Activated naive CD4-positive, alpha-beta T cell treated with anti-CD3 and anti-CD28 coated beads, Interleukin-2, amount 50 U/mL, for 72 hours (primary cell): ENCODE measurements around the gene HNRNPA1L2. TPM values are rescaled to one million over a fixed set of nuclear protein-coding genes. Genes with fewer than 3 reads are reported as not detected.
"Not testable (repeated sequence)": the region's sequence is repeated elsewhere in the genome, so short reads cannot be mapped to it uniquely, and the experiment has no call there.

ENCODE experiments used
- ATAC-seq, 2 donors: fragments of 150-1000 bp; cut with Tn5 transposase; 2 replicates each; pipeline ENCODE4 v1.10.0; 2021; ENCODE audit warnings: mild to moderate bottlenecking in 2 of 2, moderate library complexity in 2 of 2
- DNase-seq, 2 donors: peaks; one replicate each; pipeline ENCODE4 v3.0.0; 2021 to 2022; ENCODE audit warnings: low spot score in 2 of 2
- H3K27ac Mint-ChIP-seq, 2 donors: one replicate each; pipeline ENCODE4 v1.8.0; 2022; ENCODE audit warnings: mild to moderate bottlenecking in 2 of 2, mixed read lengths in 2 of 2
- H3K36me3 Mint-ChIP-seq, 2 donors: one replicate each; pipeline ENCODE4 v1.8.0; 2022; ENCODE audit warnings: mixed read lengths in 2 of 2
- H3K9me3 Mint-ChIP-seq, 2 donors: one replicate each; pipeline ENCODE4 v1.8.0; 2022; ENCODE audit warnings: mixed read lengths in 2 of 2
- total RNA-seq, 2 donors: library from RNA; stranded (reverse); gene quantifications; one replicate each; pipeline ENCODE4 v1.2.3, GENCODE V29; 2022

The HNRNPA1L2 gene
- total RNA-seq, 2 donors from 2014 or later = 3.1 to 8.5 TPM

GRCh38 chr13:52617070-52618060, 24.9 kb upstream of the HNRNPA1L2 start:
- Mint-ChIP-seq H3K27ac (peak overlapping the region; percentile 90 to 94), H3K36me3 (peaks cover 0 to 4% of the 10 kb centered on the region in 2 donors), H3K9me3 (peaks cover 0 to 3% of the 10 kb centered on the region in 2 donors)
- DNase-seq (peak; percentile 73 to 84), ATAC-seq (peak; percentile 71 to 98)

GRCh38 chr13:52631083-52631690, 11.0 kb upstream of the HNRNPA1L2 start:
- H3K36me3 Mint-ChIP-seq = not testable (repeated sequence)

GRCh38 chr13:52638666-52639328, 3.4 kb upstream of the HNRNPA1L2 start:
- no peak for DNase-seq
- Mint-ChIP-seq H3K9me3 (no peaks in the 10 kb centered on the region), H3K27ac (no peak overlapping the region), H3K36me3 (peaks cover 11 to 18% of the 10 kb centered on the region in 2 donors)
- no peak for ATAC-seq

More at GRCh38 chr13:52631083-52631690, 11.0 kb upstream of the HNRNPA1L2 start:
- H3K27ac Mint-ChIP-seq, DNase-seq, H3K9me3 Mint-ChIP-seq: not testable (repeated sequence)
- peak in 1 of 2 donors; percentile 41 for ATAC-seq

- DNase-seq (no peak), ATAC-seq (no peak)
- H3K27ac Mint-ChIP-seq = no peak overlapping the region
- peaks cover 11 to 21% of the 10 kb centered on the region in 2 donors for H3K36me3 Mint-ChIP-seq
- H3K9me3 Mint-ChIP-seq = no peaks in the 10 kb centered on the region
Measured at GRCh38 chr13:52644108-52644507, 1.9 kb downstream of the HNRNPA1L2 start.

GRCh38 chr13:52646967-52647366, 4.7 kb downstream of the HNRNPA1L2 start:
- DNase-seq = no peak
- Mint-ChIP-seq H3K27ac (peak overlapping the region in 1 of 2 donors; percentile 17), H3K36me3 (peaks cover 19 to 22% of the 10 kb centered on the region in 2 donors), H3K9me3 (no peaks in the 10 kb centered on the region)
- no peak for ATAC-seq

GRCh38 chr13:52650731-52651130, 8.5 kb downstream of the HNRNPA1L2 start:
- H3K36me3 Mint-ChIP-seq = peaks cover 9 to 27% of the 10 kb centered on the region in 2 donors
- H3K27ac Mint-ChIP-seq = no peak overlapping the region
- ATAC-seq = no peak
- no peak for DNase-seq
- H3K9me3 Mint-ChIP-seq = no peaks in the 10 kb centered on the region

GRCh38 chr13:52651897-52652195, 9.6 kb downstream of the HNRNPA1L2 start:
- DNase-seq (no peak), ATAC-seq (peak; percentile 4 to 43)
- Mint-ChIP-seq H3K36me3 (peaks cover 9 to 27% of the 10 kb centered on the region in 2 donors), H3K9me3 (no peaks in the 10 kb centered on the region), H3K27ac (no peak overlapping the region)

GRCh38 chr13:52652196-52652979, 10.2 kb downstream of the HNRNPA1L2 start, which contains the start of gene SUGT1:
Gene SUGT1, plus strand, starts transcription at chr13:52652836. Its CDS starts 85 bp downstream, at chr13:52652921.
- no peaks in the 10 kb centered on the region for H3K9me3 Mint-ChIP-seq
- H3K36me3 Mint-ChIP-seq = peaks cover 9 to 27% of the 10 kb centered on the region in 2 donors
- ATAC-seq = peak; percentile 93 to 97
- DNase-seq = peak; percentile 86 to 93
- no peak within 1 kb of the TSS for H3K27ac Mint-ChIP-seq

GRCh38 chr13:52652980-52653303, 10.7 kb downstream of the HNRNPA1L2 start:
- Mint-ChIP-seq H3K9me3 (no peaks in the 10 kb centered on the region), H3K36me3 (peaks cover 9 to 27% of the 10 kb centered on the region in 2 donors), H3K27ac (no peak overlapping the region)
- no peak for DNase-seq
- ATAC-seq = peak; percentile 31 to 35

- Mint-ChIP-seq H3K27ac (no peak overlapping the region), H3K9me3 (no peaks in the 10 kb centered on the region), H3K36me3 (peaks cover 0 to 10% of the 10 kb centered on the region in 2 donors)
- no peak for DNase-seq
- no peak for ATAC-seq
Measured at GRCh38 chr13:52659340-52659739, 17.1 kb downstream of the HNRNPA1L2 start.

GRCh38 chr13:52664272-52664671, 22.0 kb downstream of the HNRNPA1L2 start:
- peaks cover 9 to 11% of the 10 kb centered on the region in 2 donors for H3K36me3 Mint-ChIP-seq
- ATAC-seq (no peak), DNase-seq (no peak)
- H3K9me3 Mint-ChIP-seq = no peaks in the 10 kb centered on the region
- no peak overlapping the region for H3K27ac Mint-ChIP-seq

- peak overlapping the region in 1 of 2 donors; percentile 68 for H3K27ac Mint-ChIP-seq
- peak in 1 of 2 donors; percentile 63 for ATAC-seq
- H3K36me3 Mint-ChIP-seq = peaks cover 8 to 9% of the 10 kb centered on the region in 2 donors
- no peaks in the 10 kb centered on the region for H3K9me3 Mint-ChIP-seq
- DNase-seq = no peak
Measured at GRCh38 chr13:52665325-52665724, 23.1 kb downstream of the HNRNPA1L2 start.

- H3K36me3 Mint-ChIP-seq = peaks cover 8 to 9% of the 10 kb centered on the region in 2 donors
- ATAC-seq (no peak), DNase-seq (no peak)
- H3K27ac Mint-ChIP-seq = no peak overlapping the region
- H3K9me3 Mint-ChIP-seq = no peaks in the 10 kb centered on the region
Measured at GRCh38 chr13:52669677-52670076, 27.4 kb downstream of the HNRNPA1L2 start.

GRCh38 chr13:52670726-52671125, 28.5 kb downstream of the HNRNPA1L2 start:
- DNase-seq (no peak), ATAC-seq (no peak)
- no peak overlapping the region for H3K27ac Mint-ChIP-seq
- no peaks in the 10 kb centered on the region for H3K9me3 Mint-ChIP-seq
- H3K36me3 Mint-ChIP-seq = peaks cover 8 to 9% of the 10 kb centered on the region in 2 donors

- ATAC-seq (no peak), DNase-seq (no peak)
- Mint-ChIP-seq H3K36me3 (peaks cover 0 to 10% of the 10 kb centered on the region in 2 donors), H3K27ac (no peak overlapping the region), H3K9me3 (no peaks in the 10 kb centered on the region)
Measured at GRCh38 chr13:52673465-52673864, 31.2 kb downstream of the HNRNPA1L2 start.

- H3K9me3 Mint-ChIP-seq = no peaks in the 10 kb centered on the region
- peaks cover 0 to 19% of the 10 kb centered on the region in 2 donors for H3K36me3 Mint-ChIP-seq
Measured at GRCh38 chr13:52677823-52678222, 35.6 kb downstream of the HNRNPA1L2 start.

More at GRCh38 chr13:52677823-52678222, 35.6 kb downstream of the HNRNPA1L2 start:
- ATAC-seq (peak in 1 of 2 donors; percentile 20), DNase-seq (no peak)
- no peak overlapping the region for H3K27ac Mint-ChIP-seq
